GM18858 (cell line): ENCODE measurements around the gene ARHGEF28.

ENCODE experiments used
- ATAC-seq: cut with Tn5 transposase; IDR thresholded peaks from one replicate; pipeline ENCODE4 v1.9.1; 2021; ENCODE audit not compliant: unreplicated experiment

The ARHGEF28 gene

GRCh38 chr5:73814233-73814846, 188.3 kb downstream of the ARHGEF28 start:
- ATAC-seq: no peak

GRCh38 chr5:73815631-73816030, 189.6 kb downstream of the ARHGEF28 start:
- no peak for ATAC-seq

- no peak for ATAC-seq
Observed at GRCh38 chr5:73816656-73817420, 190.8 kb downstream of the ARHGEF28 start.

GRCh38 chr5:73818357-73818756, 192.4 kb downstream of the ARHGEF28 start:
- ATAC-seq: no peak

- no peak for ATAC-seq
Observed at GRCh38 chr5:73820326-73820725, 194.3 kb downstream of the ARHGEF28 start.

- no peak for ATAC-seq
Observed at GRCh38 chr5:73821003-73821402, 195.0 kb downstream of the ARHGEF28 start.

GRCh38 chr5:73822278-73822988, 196.4 kb downstream of the ARHGEF28 start:
- ATAC-seq: no peak

GRCh38 chr5:73822989-73823339, 197.0 kb downstream of the ARHGEF28 start:
- no peak for ATAC-seq

GRCh38 chr5:73823508-73823925, 197.5 kb downstream of the ARHGEF28 start:
- ATAC-seq: no peak

GRCh38 chr5:73825199-73825598, 199.2 kb downstream of the ARHGEF28 start:
- no peak for ATAC-seq

- no peak for ATAC-seq
Observed at GRCh38 chr5:73825736-73826135, 199.7 kb downstream of the ARHGEF28 start.

GRCh38 chr5:73826301-73827105, 200.5 kb downstream of the ARHGEF28 start:
- ATAC-seq: no peak

GRCh38 chr5:73827106-73827450, 201.1 kb downstream of the ARHGEF28 start:
- no peak for ATAC-seq

- no peak for ATAC-seq
Observed at GRCh38 chr5:73828465-73828864, 202.5 kb downstream of the ARHGEF28 start.

GRCh38 chr5:73830646-73831045, 204.7 kb downstream of the ARHGEF28 start:
- no peak for ATAC-seq

GRCh38 chr5:73831066-73831465, 205.1 kb downstream of the ARHGEF28 start:
- ATAC-seq: no peak

GRCh38 chr5:73834693-73835092, 208.7 kb downstream of the ARHGEF28 start:
- no peak for ATAC-seq

GRCh38 chr5:73835726-73836125, 209.7 kb downstream of the ARHGEF28 start:
- ATAC-seq: no peak

- no peak for ATAC-seq
Observed at GRCh38 chr5:73836607-73837006, 210.6 kb downstream of the ARHGEF28 start.

- no peak for ATAC-seq
Observed at GRCh38 chr5:73838901-73839300, 212.9 kb downstream of the ARHGEF28 start.

- no peak for ATAC-seq
Observed at GRCh38 chr5:73841641-73842040, 215.6 kb downstream of the ARHGEF28 start.
